Measurements from ENCODE around the gene CEP78. TPM values are rescaled to one million over a fixed set of nuclear protein-coding genes. Genes with fewer than 3 reads are reported as not detected.

Gene CEP78
- total RNA-seq, 1 experiment from 2014 or later, result 57.8 TPM

GRCh38 chr9:78296201-78296892 is 60.5 kb downstream of the CEP78 start:
- no CpG with 5 or more reads among the region's 32 CpGs for WGBS (ENCODE audit: extremely low coverage, insufficient read length, low lambda C conversion rate)
- H3K27ac Mint-ChIP-seq, result peak overlapping the region; percentile 98 to 99 (median 99)

More at GRCh38 chr9:78296201-78296892, 60.5 kb downstream of the CEP78 start:
- Histone ChIP-seq H3K14ac (ENCODE audit: insufficient read depth, low read length) (peak overlapping the region; percentile 85), H2BK20ac (ENCODE audit: low read depth, low read length, poor library complexity, severe bottlenecking) (no peak overlapping the region), H3K27me3 (ENCODE audit: insufficient read depth, low read length) (no peaks in the 10 kb centered on the region), H4K91ac (ENCODE audit: insufficient read length, low read depth, low read length) (no peak overlapping the region), H3K9me3 (ENCODE audit: control insufficient read depth, low read depth, low read length) (no peaks in the 10 kb centered on the region), H3K4me1 (ENCODE audit: insufficient read depth, low read length) (no peaks in the 10 kb centered on the region), H3K79me1 (ENCODE audit: insufficient read depth, low read depth, low read length, poor library complexity, severe bottlenecking) (peaks cover 4% of the 10 kb centered on the region), H3T11ph (ENCODE audit: low read length) (peak overlapping the region; percentile 92), H2AK5ac (ENCODE audit: insufficient read length, low read length) (no peak overlapping the region), H3K23me2 (ENCODE audit: insufficient read length, low read depth, low read length, poor library complexity, severe bottlenecking) (peaks cover 13% of the 10 kb centered on the region), H4K8ac (replicated peaks; ENCODE audit: insufficient read length, low read depth, low read length) (no peak overlapping the region), H2BK15ac (ENCODE audit: low read depth, low read length) (0 out of 2 replicates have a peak overlapping the region, but pooled peaks have one; percentile 38), H2AFZ (ENCODE audit: low read length) (peak overlapping the region; percentile 41), H3K23ac (ENCODE audit: insufficient read length, low read depth, low read length) (no peak overlapping the region), H2BK120ac (ENCODE audit: low read depth, low read length, poor library complexity, severe bottlenecking) (peak overlapping the region; percentile 61), H3K9ac (ENCODE audit: extremely low read depth, insufficient read length, low read length) (peak overlapping the region; percentile 81), H3K79me2 (ENCODE audit: insufficient read depth, low read length) (peaks cover 20% of the 10 kb centered on the region; the same call in 1 of the 2 replicates), H3K56ac (ENCODE audit: insufficient read length, low read depth, low read length) (no peak overlapping the region), H4K5ac (ENCODE audit: insufficient read length, low read depth, low read length) (peak overlapping the region; percentile 10), H2BK12ac (ENCODE audit: insufficient read length, low read depth, low read length) (peak overlapping the region; percentile 6), H3K4me2 (ENCODE audit: insufficient read depth, insufficient read length, low read length) (peak overlapping the region; percentile 84), H3K27ac (ENCODE audit: insufficient read length, low read depth, low read length) (peak overlapping the region; percentile 66), H4K20me1 (ENCODE audit: control insufficient read depth, insufficient read depth, insufficient read length) (no peaks in the 10 kb centered on the region), H2BK5ac (ENCODE audit: insufficient read length, low read length) (no peak overlapping the region), H3K18ac (ENCODE audit: insufficient read length, low read depth, low read length) (peak overlapping the region; percentile 94), H3K4ac (ENCODE audit: low read depth, low read length) (peak overlapping the region; percentile 90; the same call in 1 of the 2 replicates)
- DNase-seq, result peak; percentile 61
- Mint-ChIP-seq H3K36me3 (ENCODE audit: insufficient read depth in 1 of 3, low read depth in 3 of 3) (peaks cover 21 to 33% (median 33%) of the 10 kb centered on the region in 3 experiments), H3K27me3 (ENCODE audit: low read depth) (no peaks in the 10 kb centered on the region; the same call in 1 of the 2 replicates), H3K4me3 (peak overlapping the region; percentile 96 to 99), H3K9me3 (peaks cover 0 to 3% of the 10 kb centered on the region in 2 experiments; a peak in 2 of 5 replicates), H3K4me1 (peaks cover 27% of the 10 kb centered on the region in 2 experiments)
- TF ChIP-seq CTCF (conservative IDR thresholded peaks at IDR 0.05), result no peak
